ENCODE data around the gene ADPRH.
"Not testable (repeated sequence)": the region's sequence is repeated elsewhere in the genome, so short reads cannot be mapped to it uniquely, and the experiment has no call there.

ADPRH gene

DNA sequence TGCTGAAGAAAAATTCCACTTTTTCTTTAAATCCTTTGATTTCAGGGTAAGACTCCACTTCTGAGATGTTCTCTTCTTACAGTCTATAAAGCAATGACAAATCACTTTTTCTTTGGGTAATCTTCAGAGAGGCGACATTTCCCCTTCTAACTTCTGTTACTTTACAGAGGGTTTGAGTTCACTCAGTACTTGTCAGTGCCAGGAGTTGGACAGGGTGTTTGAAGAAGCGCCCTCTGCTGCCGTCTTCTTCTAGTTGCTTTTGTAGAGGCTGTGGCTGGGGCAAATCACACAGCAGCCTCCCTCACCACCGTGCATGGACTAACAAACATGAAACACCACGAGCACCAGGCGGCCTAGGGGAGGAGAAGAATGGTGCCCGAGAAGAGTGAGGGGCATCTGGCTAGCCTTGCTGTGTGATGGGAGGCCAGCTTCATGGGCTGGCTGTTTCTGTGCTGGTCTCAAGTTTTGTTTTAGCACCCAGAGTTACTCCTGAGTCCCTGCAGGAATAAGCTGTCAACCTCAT is 19.8 kb upstream of the ADPRH start, which contains the start of gene CD80:
TSS of gene CD80 (minus strand) at position 174 of the 523 bp plus-strand sequence. CDS start 1,886 bp downstream, outside the sequence.
- DNase-seq (ENCODE audit: low read depth, low spot score) = no peak

- DNase-seq (ENCODE audit: low read depth, low spot score) = no peak
Observed at GRCh38 chr3:119560160-119560559, 19.1 kb upstream of the ADPRH start.

GRCh38 chr3:119562307-119562961 is 16.9 kb upstream of the ADPRH start:
- no peak for DNase-seq (ENCODE audit: low read depth, low spot score)

- DNase-seq (ENCODE audit: low read depth, low spot score) = not testable (repeated sequence)
Observed at GRCh38 chr3:119563334-119563733, 16.0 kb upstream of the ADPRH start.

- no peak for DNase-seq (ENCODE audit: low read depth, low spot score)
Observed at GRCh38 chr3:119569156-119569555, 10.1 kb upstream of the ADPRH start.

- no peak for DNase-seq (ENCODE audit: low read depth, low spot score)
Observed at GRCh38 chr3:119570229-119570628, 9.1 kb upstream of the ADPRH start.

DNA sequence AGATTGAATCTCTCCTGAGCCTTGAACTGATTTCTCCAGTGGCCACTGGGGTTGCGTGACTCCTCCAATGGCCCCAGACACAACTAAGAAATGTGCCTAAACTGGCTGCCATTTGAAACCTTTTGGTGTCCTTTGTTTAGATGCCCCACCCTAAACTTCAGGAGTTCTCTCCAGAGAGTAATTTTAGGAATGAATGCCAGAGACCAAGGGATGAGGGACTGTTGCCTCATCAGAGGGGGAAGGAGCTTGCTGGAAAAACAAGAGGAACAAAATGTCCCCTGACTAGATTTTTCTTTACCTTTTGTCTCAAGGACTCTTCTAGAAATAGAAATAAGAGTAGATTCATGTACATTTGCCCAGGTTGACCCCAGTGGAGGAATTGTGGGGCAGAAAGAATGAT is 8.1 kb upstream of the ADPRH start:
- DNase-seq (ENCODE audit: low read depth, low spot score) = no peak

GRCh38 chr3:119571688-119572087 is 7.6 kb upstream of the ADPRH start:
- DNase-seq (ENCODE audit: low read depth, low spot score) = no peak

DNA sequence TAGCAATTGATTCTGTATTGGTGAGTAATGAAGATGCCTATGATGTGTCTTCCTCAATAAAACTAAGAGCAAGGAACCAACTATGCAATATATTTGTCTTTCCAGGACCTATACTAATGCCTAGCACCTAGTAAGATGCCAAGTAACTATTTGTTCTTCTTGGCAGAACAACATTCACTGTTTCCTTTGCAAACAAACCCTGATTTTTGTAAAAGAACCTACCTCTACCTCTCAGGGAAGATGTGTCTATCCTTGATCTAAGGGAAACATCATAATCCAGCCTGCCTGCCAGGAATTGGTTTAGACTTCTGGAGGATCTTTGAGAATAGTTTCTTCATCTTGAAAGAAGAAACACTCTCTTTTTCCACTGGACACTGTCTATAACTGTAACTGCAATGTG is 3.8 kb upstream of the ADPRH start:
- DNase-seq (ENCODE audit: low read depth, low spot score) = no peak

GRCh38 chr3:119580067-119580760 is 922 bp downstream of the ADPRH start:
- DNase-seq (ENCODE audit: low read depth, low spot score) = no peak

DNA sequence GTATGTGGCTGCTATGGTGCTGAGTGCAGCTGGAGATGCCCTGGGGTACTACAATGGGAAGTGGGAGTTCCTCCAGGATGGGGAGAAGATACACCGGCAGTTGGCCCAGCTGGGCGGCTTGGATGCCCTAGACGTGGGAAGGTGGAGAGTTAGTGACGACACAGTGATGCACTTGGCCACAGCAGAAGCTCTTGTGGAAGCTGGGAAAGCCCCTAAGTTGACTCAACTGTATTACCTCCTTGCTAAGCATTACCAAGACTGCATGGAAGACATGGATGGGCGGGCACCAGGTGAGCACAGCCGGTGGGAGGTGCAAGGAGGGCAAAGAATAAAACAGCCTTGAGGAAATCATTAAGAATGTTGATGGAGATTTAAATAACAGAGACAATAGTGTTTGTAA is 2.9 kb downstream of the ADPRH start:
- DNase-seq (ENCODE audit: low read depth, low spot score) = no peak

DNA sequence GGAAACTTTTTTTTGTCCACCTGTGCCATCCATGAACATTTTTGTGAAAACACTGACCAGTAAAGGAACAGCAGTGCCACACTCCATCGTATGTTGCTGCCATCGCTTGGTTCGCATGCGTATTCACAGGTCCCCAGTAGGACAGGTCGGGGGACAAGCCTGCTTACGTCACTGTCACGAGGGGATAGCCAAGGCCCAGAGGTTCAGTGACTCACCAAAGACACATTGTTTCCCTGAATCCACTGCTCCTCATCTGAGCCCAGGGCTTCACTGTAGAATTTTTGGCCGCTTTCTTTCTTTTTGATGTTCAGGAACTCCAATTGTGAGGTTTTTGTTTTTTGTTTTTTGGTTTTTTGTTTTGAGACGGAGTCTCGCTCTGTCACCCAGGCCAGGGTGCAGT is 5.9 kb downstream of the ADPRH start:
- DNase-seq (ENCODE audit: low read depth, low spot score) = no peak

DNA sequence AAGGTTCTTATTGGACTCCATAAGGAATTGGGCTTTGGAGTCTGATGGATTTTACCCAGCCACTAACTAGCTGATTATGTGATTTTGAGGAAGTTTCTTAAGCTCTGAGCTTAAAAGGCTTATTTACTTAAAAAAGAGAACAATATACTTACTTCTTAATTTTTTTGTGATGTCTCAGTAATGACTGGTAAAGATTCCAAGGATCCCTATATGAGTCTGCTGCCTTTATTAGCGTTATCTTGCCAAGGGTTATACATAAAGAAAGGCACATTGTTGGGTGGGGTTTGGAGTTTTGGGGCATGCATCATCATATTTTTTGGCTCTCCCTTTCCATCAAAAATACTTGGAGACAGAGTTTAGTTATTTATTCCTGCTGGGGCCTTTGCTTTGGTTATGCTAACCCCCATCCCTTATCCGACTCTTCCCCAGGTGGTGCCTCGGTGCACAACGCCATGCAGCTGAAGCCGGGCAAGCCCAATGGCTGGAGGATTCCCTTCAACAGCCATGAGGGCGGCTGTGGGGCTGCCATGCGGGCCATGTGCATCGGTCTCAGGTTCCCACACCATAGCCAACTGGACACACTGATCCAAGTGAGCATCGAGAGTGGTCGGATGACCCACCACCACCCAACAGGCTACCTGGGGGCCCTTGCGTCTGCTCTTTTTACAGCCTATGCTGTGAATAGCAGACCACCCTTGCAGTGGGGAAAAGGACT is 6.7 kb downstream of the ADPRH start:
- no peak for DNase-seq (ENCODE audit: low read depth, low spot score)

DNA sequence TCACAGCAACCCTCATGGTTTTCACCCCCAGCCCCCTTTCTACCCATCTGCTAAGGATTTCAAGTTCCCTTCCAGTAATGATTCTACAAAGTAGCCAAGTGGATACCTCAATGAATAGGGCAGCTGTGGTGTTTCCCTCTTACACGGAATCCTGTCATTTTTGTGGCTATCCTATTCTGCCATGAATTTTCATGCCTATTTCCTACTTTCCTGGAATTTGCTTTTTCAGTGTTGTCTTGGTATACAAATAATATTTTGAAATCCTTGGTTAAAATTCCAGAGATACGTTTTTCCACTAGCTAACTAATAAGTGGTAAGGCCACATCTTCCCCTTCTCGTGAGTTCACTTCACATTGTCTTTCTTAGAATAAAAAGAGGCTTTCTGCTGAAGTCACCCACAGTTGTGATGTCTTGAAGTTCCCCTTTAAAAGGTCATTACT is 7.5 kb downstream of the ADPRH start:
- no peak for DNase-seq (ENCODE audit: low read depth, low spot score)

GRCh38 chr3:119588112-119588511 is 8.8 kb downstream of the ADPRH start:
- no peak for DNase-seq (ENCODE audit: low read depth, low spot score)

- no peak for DNase-seq (ENCODE audit: low read depth, low spot score)
Observed at GRCh38 chr3:119589102-119589773, 9.9 kb downstream of the ADPRH start.

DNA sequence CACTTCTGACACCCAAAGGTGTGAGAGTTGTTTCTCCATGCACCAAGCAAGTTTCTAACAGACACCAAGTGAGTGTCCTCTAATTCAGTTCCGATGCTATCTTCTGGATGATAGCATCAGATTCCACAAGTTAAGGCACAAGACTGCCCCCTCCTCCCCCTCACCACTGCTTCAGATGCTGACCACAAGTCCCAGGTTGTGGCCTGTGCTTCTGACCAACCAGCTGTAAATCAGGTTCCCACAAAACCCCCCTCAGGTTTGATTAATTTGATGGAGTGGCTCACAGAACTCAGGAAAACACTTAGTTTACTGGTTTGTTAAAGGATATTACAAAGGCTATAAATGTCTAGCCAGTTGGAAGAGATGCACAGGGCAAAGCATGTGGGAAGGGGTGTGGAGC is 11.4 kb downstream of the ADPRH start:
- DNase-seq (ENCODE audit: low read depth, low spot score) = no peak

DNA sequence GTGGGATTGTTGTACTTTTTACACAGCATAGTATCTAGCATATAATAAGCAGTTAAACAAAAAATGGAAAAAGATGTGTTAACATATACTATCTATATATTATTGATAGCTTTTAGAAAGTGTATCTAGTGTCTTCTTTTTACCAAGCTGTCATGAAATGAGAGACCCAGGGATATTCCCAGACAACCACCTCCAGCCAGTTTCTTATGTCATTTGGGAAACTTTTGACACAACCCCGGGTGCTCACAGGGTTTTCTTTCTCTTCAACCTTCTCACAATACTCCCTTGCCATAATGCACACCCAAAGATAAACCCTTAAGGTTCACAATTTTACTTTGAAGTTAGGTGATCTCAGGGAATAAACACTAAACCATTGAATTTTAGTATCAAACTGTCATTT is 13.6 kb downstream of the ADPRH start:
- DNase-seq (ENCODE audit: low read depth, low spot score) = no peak

- DNase-seq (ENCODE audit: low read depth, low spot score) = no peak
Observed at GRCh38 chr3:119594066-119594465, 14.8 kb downstream of the ADPRH start.

DNA sequence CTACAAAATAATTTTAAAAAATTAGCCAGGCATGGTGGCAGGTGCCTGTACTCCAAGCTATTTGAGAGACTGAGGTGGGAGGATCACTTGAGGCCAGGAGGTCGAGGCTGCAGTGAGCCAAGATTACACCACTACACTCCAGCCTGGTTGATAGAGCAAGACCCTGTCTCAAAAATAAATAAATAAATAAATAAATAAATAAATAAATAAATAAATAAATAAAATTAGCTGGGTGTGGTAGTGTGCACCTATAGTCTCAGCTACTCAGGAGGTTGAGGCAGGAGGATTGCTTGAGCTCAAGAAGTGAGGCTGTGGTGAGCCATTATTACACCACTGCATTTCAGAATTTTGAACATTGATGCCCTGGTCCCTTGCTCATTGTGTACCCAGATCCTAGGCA is 15.6 kb downstream of the ADPRH start:
- DNase-seq (ENCODE audit: low read depth, low spot score) = not testable (repeated sequence)

- no peak for DNase-seq (ENCODE audit: low read depth, low spot score)
Observed at GRCh38 chr3:119595639-119596334, 16.5 kb downstream of the ADPRH start.
